ENCODE results near the gene PIGL.

PIGL gene

DNA sequence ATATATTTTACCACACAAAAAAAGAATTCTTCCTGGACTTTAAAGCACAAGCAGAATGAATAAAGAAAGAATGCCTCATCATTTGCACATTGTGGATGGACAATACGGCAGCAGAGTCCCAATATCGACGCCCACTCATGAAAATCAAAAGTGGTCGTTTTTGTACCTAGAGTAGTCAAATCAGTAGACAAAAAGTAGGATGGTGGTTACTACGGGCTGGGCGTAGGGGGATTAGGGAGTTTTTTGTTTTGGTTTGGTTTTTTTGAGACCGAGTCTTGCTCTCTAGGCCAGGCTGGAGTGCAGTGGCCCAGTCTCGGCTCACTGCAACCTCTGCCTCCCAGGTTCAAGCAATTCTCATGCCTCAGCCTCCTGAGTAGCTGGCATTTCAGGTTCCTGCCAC, 144.9 kb downstream of the PIGL start:
- H2AFZ ChIP-seq (ENCODE audit: low read length), result no peak overlapping the region
- no peaks in the 10 kb centered on the region for H3K27me3 ChIP-seq (ENCODE audit: insufficient read depth, low read length)
- H3K4me2 ChIP-seq (ENCODE audit: low read length), result no peak overlapping the region
- no peaks in the 10 kb centered on the region for H3K79me2 ChIP-seq (ENCODE audit: insufficient read depth, low read length)
- H3K27ac ChIP-seq (ENCODE audit: low read depth, low read length, poor library complexity, severe bottlenecking), result no peak overlapping the region
- no peaks in the 10 kb centered on the region for H4K20me1 ChIP-seq (ENCODE audit: insufficient read depth, low read length)
- H3K9me3 ChIP-seq (ENCODE audit: low read length), result no peaks in the 10 kb centered on the region
- H3K9ac ChIP-seq (ENCODE audit: low read length), result no peak overlapping the region
- H3K36me3 ChIP-seq (ENCODE audit: insufficient read depth, low read length), result no peaks in the 10 kb centered on the region
- no peaks in the 10 kb centered on the region for H3K4me1 ChIP-seq (ENCODE audit: insufficient read depth, low read length, severe bottlenecking)
- no peak for TF ChIP-seq EZH2 (IDR thresholded peaks at IDR 0.05; ENCODE audit: borderline replicate concordance, low read length)
- no peaks in the 10 kb centered on the region for H3K9me2 ChIP-seq (ENCODE audit: low read depth, low read length)
- no peak overlapping the region for H3K4me3 ChIP-seq (ENCODE audit: low read depth, low read length, poor library complexity, severe bottlenecking)
- H3F3A ChIP-seq (ENCODE audit: insufficient read depth, low read length), result no peaks in the 10 kb centered on the region

DNA sequence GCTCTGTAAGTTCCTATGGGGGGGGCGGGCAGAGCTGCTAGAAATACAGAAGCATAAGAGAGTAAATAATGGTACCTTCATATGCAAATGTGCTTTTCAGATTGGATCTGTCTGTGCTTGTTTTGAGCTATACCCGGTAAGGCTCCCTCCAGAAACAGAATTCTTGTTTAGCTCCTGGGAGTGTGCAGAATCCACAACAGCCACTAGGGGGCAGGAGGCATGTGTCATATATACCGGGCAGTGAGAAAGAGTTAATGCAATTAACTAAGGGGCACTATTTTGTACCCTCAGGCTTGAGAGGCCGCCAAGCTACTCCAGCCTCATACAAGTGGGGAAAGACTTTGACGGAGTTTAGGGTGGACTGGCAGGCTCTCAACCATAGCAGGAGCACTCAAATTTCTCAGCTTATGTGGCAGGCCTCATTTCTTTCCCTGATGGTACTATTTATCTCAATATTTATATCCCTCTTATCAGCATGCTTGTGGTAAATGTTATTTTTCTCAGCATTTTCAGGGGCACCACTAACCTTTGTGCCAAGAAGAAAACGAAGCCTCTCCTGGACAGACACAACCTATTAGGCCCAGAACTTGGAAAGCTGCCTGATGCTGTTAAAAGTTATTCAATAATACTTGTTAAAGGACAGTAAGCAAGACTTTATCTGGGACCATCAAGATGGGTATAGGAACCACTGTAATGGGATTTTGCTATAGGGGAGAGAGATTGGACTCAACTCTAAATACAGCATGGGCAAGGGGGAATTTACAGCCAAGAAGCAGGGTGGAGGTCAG, 146.9 kb downstream of the PIGL start:
- H3K4me2 ChIP-seq (ENCODE audit: low read length), result no peak overlapping the region
- H3K4me3 ChIP-seq (ENCODE audit: low read depth, low read length, poor library complexity, severe bottlenecking), result no peak overlapping the region
- H3F3A ChIP-seq (ENCODE audit: insufficient read depth, low read length), result no peaks in the 10 kb centered on the region
- H2AFZ ChIP-seq (ENCODE audit: low read length), result no peak overlapping the region
- H3K27me3 ChIP-seq (ENCODE audit: insufficient read depth, low read length), result no peaks in the 10 kb centered on the region
- no peak overlapping the region for H3K27ac ChIP-seq (ENCODE audit: low read depth, low read length, poor library complexity, severe bottlenecking)
- no peaks in the 10 kb centered on the region for H3K36me3 ChIP-seq (ENCODE audit: insufficient read depth, low read length)
- H3K4me1 ChIP-seq (ENCODE audit: insufficient read depth, low read length, severe bottlenecking), result no peaks in the 10 kb centered on the region
- no peaks in the 10 kb centered on the region for H3K9me3 ChIP-seq (ENCODE audit: low read length)
- no peaks in the 10 kb centered on the region for H3K9me2 ChIP-seq (ENCODE audit: low read depth, low read length)
- H4K20me1 ChIP-seq (ENCODE audit: insufficient read depth, low read length), result no peaks in the 10 kb centered on the region
- no peak for TF ChIP-seq EZH2 (IDR thresholded peaks at IDR 0.05; ENCODE audit: borderline replicate concordance, low read length)
- TF ChIP-seq CTCF (IDR thresholded peaks at IDR 0.05; ENCODE audit: low read length), result peak; percentile 97
- H3K9ac ChIP-seq (ENCODE audit: low read length), result no peak overlapping the region
- H3K79me2 ChIP-seq (ENCODE audit: insufficient read depth, low read length), result no peaks in the 10 kb centered on the region

DNA sequence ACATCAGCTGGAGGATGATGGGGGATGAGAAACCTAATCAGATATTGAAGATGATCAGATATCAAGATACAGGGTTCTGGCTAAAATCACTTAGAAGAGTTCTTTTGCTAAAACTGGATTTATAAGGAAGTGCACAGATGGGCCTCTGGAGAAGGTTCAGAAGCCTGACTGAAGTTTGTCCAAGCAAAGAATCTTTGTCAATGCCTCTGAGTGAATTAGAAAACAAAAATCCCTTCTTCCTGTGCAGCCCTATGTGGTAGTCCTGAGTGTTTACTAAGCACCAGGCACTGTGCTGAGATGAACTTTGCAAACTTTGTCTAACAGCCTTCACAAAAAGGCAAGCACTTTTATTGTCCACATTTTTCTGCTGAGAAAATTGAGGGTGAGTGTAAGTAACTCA, 147.6 kb downstream of the PIGL start:
- H3K79me2 ChIP-seq (ENCODE audit: insufficient read depth, low read length), result no peaks in the 10 kb centered on the region
- H3K36me3 ChIP-seq (ENCODE audit: insufficient read depth, low read length), result no peaks in the 10 kb centered on the region
- H3K9ac ChIP-seq (ENCODE audit: low read length), result no peak overlapping the region
- H3K27ac ChIP-seq (ENCODE audit: low read depth, low read length, poor library complexity, severe bottlenecking), result no peak overlapping the region
- H3K4me1 ChIP-seq (ENCODE audit: insufficient read depth, low read length, severe bottlenecking), result no peaks in the 10 kb centered on the region
- TF ChIP-seq EZH2 (IDR thresholded peaks at IDR 0.05; ENCODE audit: borderline replicate concordance, low read length), result no peak
- TF ChIP-seq CTCF (IDR thresholded peaks at IDR 0.05; ENCODE audit: low read length), result no peak
- no peak overlapping the region for H3K4me3 ChIP-seq (ENCODE audit: low read depth, low read length, poor library complexity, severe bottlenecking)
- H3K27me3 ChIP-seq (ENCODE audit: insufficient read depth, low read length), result no peaks in the 10 kb centered on the region
- H3F3A ChIP-seq (ENCODE audit: insufficient read depth, low read length), result no peaks in the 10 kb centered on the region
- H4K20me1 ChIP-seq (ENCODE audit: insufficient read depth, low read length), result no peaks in the 10 kb centered on the region
- no peaks in the 10 kb centered on the region for H3K9me2 ChIP-seq (ENCODE audit: low read depth, low read length)
- no peak overlapping the region for H3K4me2 ChIP-seq (ENCODE audit: low read length)
- no peak overlapping the region for H2AFZ ChIP-seq (ENCODE audit: low read length)
- H3K9me3 ChIP-seq (ENCODE audit: low read length), result no peaks in the 10 kb centered on the region

DNA sequence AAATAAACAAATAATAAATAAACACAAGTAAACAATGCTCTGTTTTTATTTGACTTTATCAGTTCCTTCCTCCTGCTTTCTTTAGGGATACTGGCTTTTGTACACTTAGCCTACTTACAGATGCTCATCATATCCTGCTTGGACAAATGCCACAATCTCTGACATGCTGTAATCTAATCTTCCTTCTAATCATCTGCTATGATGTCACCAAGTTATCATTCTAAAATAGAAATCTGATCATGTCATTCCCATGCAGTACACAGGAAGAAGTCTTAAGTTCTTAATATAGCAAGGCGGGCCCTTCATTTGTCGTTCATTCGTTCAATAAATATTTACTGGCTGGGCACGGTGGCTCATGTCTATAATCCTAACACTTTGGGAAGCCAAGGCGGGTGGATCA, 154.7 kb downstream of the PIGL start:
- Histone ChIP-seq H3K9me3 (ENCODE audit: low read length) (no peaks in the 10 kb centered on the region), H3K79me2 (ENCODE audit: insufficient read depth, low read length) (no peaks in the 10 kb centered on the region), H3K9me2 (ENCODE audit: low read depth, low read length) (no peaks in the 10 kb centered on the region), H2AFZ (ENCODE audit: low read length) (no peak overlapping the region), H4K20me1 (ENCODE audit: insufficient read depth, low read length) (no peaks in the 10 kb centered on the region), H3K9ac (ENCODE audit: low read length) (no peak overlapping the region), H3K27ac (ENCODE audit: low read depth, low read length, poor library complexity, severe bottlenecking) (no peak overlapping the region), H3K27me3 (ENCODE audit: insufficient read depth, low read length) (no peaks in the 10 kb centered on the region), H3K36me3 (ENCODE audit: insufficient read depth, low read length) (no peaks in the 10 kb centered on the region), H3K4me2 (ENCODE audit: low read length) (no peak overlapping the region), H3F3A (ENCODE audit: insufficient read depth, low read length) (no peaks in the 10 kb centered on the region), H3K4me3 (ENCODE audit: low read depth, low read length, poor library complexity, severe bottlenecking) (no peak overlapping the region), H3K4me1 (ENCODE audit: insufficient read depth, low read length, severe bottlenecking) (peaks cover 5% of the 10 kb centered on the region)
- no peak for TF ChIP-seq EZH2 (IDR thresholded peaks at IDR 0.05; ENCODE audit: borderline replicate concordance, low read length)
- TF ChIP-seq CTCF (IDR thresholded peaks at IDR 0.05; ENCODE audit: low read length), result no peak
